Measurements from ENCODE around the gene GPR84.
A peak's percentile ranks its signal among the peaks of the same experiment; 100 is the strongest.
"Not testable (repeated sequence)": the region's sequence is repeated elsewhere in the genome, so short reads cannot be mapped to it uniquely, and the experiment has no call there.

Gene GPR84

GRCh38 chr12:54354271-54354670 lies 10.0 kb downstream of the GPR84 start:
- not testable (repeated sequence) for DNase-seq

GRCh38 chr12:54352891-54353874 lies 11.1 kb downstream of the GPR84 start:
- DNase-seq, result peak; percentile 82

- peak; percentile 90 for DNase-seq
Measured at GRCh38 chr12:54352022-54352531, 12.2 kb downstream of the GPR84 start.

GRCh38 chr12:54351341-54351740 lies 12.9 kb downstream of the GPR84 start:
- no peak for DNase-seq

GRCh38 chr12:54350743-54351142 lies 13.5 kb downstream of the GPR84 start:
- no peak for DNase-seq

GRCh38 chr12:54349679-54350078 lies 14.6 kb downstream of the GPR84 start:
- no peak for DNase-seq

- no peak for DNase-seq
Measured at GRCh38 chr12:54349036-54349435, 15.2 kb downstream of the GPR84 start.

GRCh38 chr12:54341378-54342300 lies 22.6 kb downstream of the GPR84 start:
- no peak for DNase-seq

GRCh38 chr12:54340846-54341245 lies 23.4 kb downstream of the GPR84 start:
- no peak for DNase-seq

GRCh38 chr12:54338698-54339296 lies 25.5 kb downstream of the GPR84 start:
- no peak for DNase-seq

- DNase-seq, result no peak
Measured at GRCh38 chr12:54337854-54338650, 26.2 kb downstream of the GPR84 start.

GRCh38 chr12:54337280-54337842 lies 26.9 kb downstream of the GPR84 start:
- peak; percentile 34 for DNase-seq

- DNase-seq, result no peak
Measured at GRCh38 chr12:54333420-54334034, 30.8 kb downstream of the GPR84 start.

- no peak for DNase-seq
Measured at GRCh38 chr12:54331461-54331860, 32.8 kb downstream of the GPR84 start.

GRCh38 chr12:54330442-54330841 lies 33.8 kb downstream of the GPR84 start:
- no peak for DNase-seq

GRCh38 chr12:54329759-54330158 lies 34.5 kb downstream of the GPR84 start:
- DNase-seq, result peak; percentile 38

GRCh38 chr12:54328595-54329337 lies 35.5 kb downstream of the GPR84 start:
- DNase-seq, result no peak

- not testable (repeated sequence) for DNase-seq
Measured at GRCh38 chr12:54325442-54326109, 38.7 kb downstream of the GPR84 start.

- peak; percentile 95 for DNase-seq
Measured at GRCh38 chr12:54324617-54325441, 39.5 kb downstream of the GPR84 start, which contains the start of gene COPZ1. Gene COPZ1 (plus strand): TSS chr12:54325131. CDS start chr12:54325164, 33 bp downstream.
